PC-3 (cell line): Measurements from ENCODE around the gene RMDN2. TPM values are rescaled to one million over a fixed set of nuclear protein-coding genes. Genes with fewer than 3 reads are reported as not detected.

ENCODE experiments used
- ATAC-seq: fragments of 200-7000 bp; cut with Tn5 transposase; 2 replicates; pipeline ENCODE4 v1.9.1; 2020; ENCODE audit warnings: mild to moderate bottlenecking, moderate library complexity
- BruUV-seq: library from RNA; stranded (reverse); fragments of 400-500 nt; replicated peaks from 2 replicates; lab custom pipeline; 2021; lab: Mats Ljungman, UMichigan
- CTCF ChIA-PET: fragments of 300-600 bp; sonication (Branson Sonifier 250); formaldehyde crosslinking; loops from one replicate; lab custom pipeline; 2022; ENCODE audit warnings: antibody characterized with exemption; lab: Charles Lee
- POLR2A ChIA-PET: fragments of 300-600 bp; sonication (Branson Sonifier 250); formaldehyde crosslinking; loops from one replicate; lab custom pipeline; 2022; ENCODE audit warnings: antibody characterized with exemption; ENCODE audit not compliant: unreplicated experiment; lab: Charles Lee
- DNase-seq: peaks from one replicate; pipeline ENCODE4 v3.0.0-alpha.2; 2015
- H2AFZ ChIP-seq: fragments of 300-600 bp; sonication (generic); 2 replicates; pipeline ENCODE4 v1.6.0; 2016; ENCODE audit warnings: antibody characterized with exemption, low read length
- H3F3A ChIP-seq: fragments of 300-600 bp; sonication (generic); one replicate; pipeline ENCODE4 v1.6.0; 2017; ENCODE audit warnings: antibody characterized with exemption, low read length, control low read depth, mild to moderate bottlenecking; ENCODE audit not compliant: unreplicated experiment
- H3K27ac ChIP-seq: fragments of 300-600 bp; sonication (generic); 2 replicates; pipeline ENCODE4 v1.5.1; 2016; ENCODE audit warnings: mild to moderate bottlenecking, low read length
- H3K27me3 ChIP-seq: fragments of 300-600 bp; sonication (generic); 2 replicates; pipeline ENCODE4 v1.6.1; 2016; ENCODE audit warnings: low read length, mixed read lengths
- H3K36me3 ChIP-seq: fragments of 300-600 bp; sonication (generic); 2 replicates; pipeline ENCODE4 v1.6.1; 2016; ENCODE audit warnings: low read depth, mixed run types, low read length, mixed read lengths
- H3K4me1 ChIP-seq: fragments of 300-600 bp; sonication (generic); 2 replicates; pipeline ENCODE4 v1.5.1; 2016; ENCODE audit warnings: low read length; ENCODE audit not compliant: insufficient read depth
- H3K4me2 ChIP-seq: fragments of 300-600 bp; sonication (generic); 2 replicates; pipeline ENCODE4 v1.6.0; 2016; ENCODE audit warnings: low read length
- H3K4me3 ChIP-seq: fragments of 300-600 bp; sonication (generic); 2 replicates; pipeline ENCODE4 v1.5.1; 2016; ENCODE audit warnings: mild to moderate bottlenecking, low read length, mixed read lengths
- H3K79me2 ChIP-seq: fragments of 300-600 bp; sonication (generic); 2 replicates; pipeline ENCODE4 v1.6.1; 2017; ENCODE audit warnings: low read length, mixed read lengths
- H3K9ac ChIP-seq: fragments of 300-600 bp; sonication (generic); 2 replicates; pipeline ENCODE4 v1.6.0; 2016; ENCODE audit warnings: mild to moderate bottlenecking, low read length
- H3K9me2 ChIP-seq: fragments of 300-600 bp; sonication (generic); replicated peaks from 2 replicates; pipeline ENCODE4 v1.6.1; 2016; ENCODE audit warnings: mixed run types, low read length, mixed read lengths
- H3K9me3 ChIP-seq: fragments of 300-600 bp; sonication (generic); 2 replicates; pipeline ENCODE4 v1.6.1; 2016; ENCODE audit warnings: low read length, mixed read lengths
- H4K20me1 ChIP-seq: fragments of 300-600 bp; sonication (generic); 2 replicates; pipeline ENCODE4 v1.6.1; 2016; ENCODE audit warnings: low read length, mixed read lengths
- EZH2 ChIP-seq: fragments of 300-600 bp; sonication (generic); IDR thresholded peaks from one replicate; pipeline ENCODE4 v1.6.1; 2017; ENCODE audit warnings: antibody characterized with exemption, mild to moderate bottlenecking, low read length; ENCODE audit not compliant: unreplicated experiment
- EZH2phosphoT487 ChIP-seq: fragments of 300-600 bp; sonication (generic); IDR thresholded peaks from 2 replicates; pipeline ENCODE4 v1.6.1; 2018; ENCODE audit warnings: mild to moderate bottlenecking, antibody characterized with exemption, low read length, borderline replicate concordance
- intact Hi-C: fragments of 100-400 bp; cut with micrococcal nuclease; formaldehyde crosslinking; loops from 2 replicates; pipeline ENCODE4 v1.9.0; 2023
- total RNA-seq: library from RNA; depleted of rRNA; stranded (reverse); fragments of >200 nt; gene quantifications from 2 replicates; pipeline ENCODE4 v1.2.3, GENCODE V29; 2014
- TF ChIP-seq, protein P1 (sequence below): fragments of 300-600 bp; sonication (generic); conservative IDR thresholded peaks from 2 replicates; pipeline ENCODE4 v1.5.1; 2017; ENCODE audit warnings: antibody characterized with exemption, low read depth, mild to moderate bottlenecking, low read length

The RMDN2 gene
- total RNA-seq, 1 experiment from 2014 or later, result 2.6 TPM

DNA sequence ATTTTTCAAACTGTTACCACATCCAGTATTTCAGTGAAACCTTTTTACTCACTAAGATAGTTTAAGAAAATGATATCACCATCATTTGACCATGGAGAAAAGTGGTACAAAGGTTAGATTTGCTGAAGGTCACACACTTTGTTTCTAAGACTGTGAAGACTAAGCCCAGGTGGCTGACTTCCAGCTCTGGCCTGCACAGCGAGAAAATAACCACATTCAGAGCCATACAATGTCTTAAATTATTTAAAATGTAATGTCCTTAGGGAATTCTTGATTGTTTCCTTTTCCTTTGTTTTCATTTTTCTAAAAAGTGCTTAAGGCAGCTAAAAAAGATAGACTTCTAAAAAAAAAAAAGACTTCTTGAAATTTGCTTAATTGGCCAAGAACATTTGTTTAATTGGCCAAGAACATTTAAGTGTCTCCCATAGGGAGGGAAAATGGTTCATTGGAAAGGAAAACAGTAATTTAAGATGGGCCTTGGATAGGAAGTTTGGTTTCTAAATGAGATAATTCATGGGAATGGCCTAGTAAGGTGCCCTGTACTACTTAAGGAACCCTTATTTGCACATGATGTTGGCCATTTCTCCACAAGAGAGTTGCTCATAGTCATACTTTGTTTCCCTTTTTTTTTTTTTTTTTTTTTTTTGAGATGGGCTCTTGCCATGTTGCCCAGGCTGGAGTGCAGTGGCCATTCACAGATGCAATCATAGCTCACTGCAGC is 105.7 kb downstream of the RMDN2 start:
- no peak overlapping the region for H3K4me2 ChIP-seq

DNA sequence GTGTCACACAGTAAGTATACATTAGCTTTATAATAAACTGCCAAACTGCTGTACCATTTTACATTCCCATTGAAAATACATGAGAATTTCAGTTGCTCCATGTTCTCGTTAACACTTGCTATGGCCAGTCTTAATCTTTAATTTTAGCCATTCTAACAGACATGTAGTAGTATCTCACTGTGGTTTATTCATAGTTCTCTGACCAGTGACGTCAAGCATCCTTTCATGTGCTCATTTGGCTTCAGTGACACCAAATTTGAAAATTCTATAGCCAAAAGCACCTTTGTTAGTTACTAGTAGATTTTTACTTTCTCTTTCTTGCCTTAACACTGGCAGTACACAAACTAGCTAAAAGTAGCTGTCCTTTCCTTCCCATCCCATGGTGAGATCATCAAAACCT is 107.9 kb downstream of the RMDN2 start:
- H3K36me3 ChIP-seq, result no peaks in the 10 kb centered on the region
- H2AFZ ChIP-seq, result no peak overlapping the region
- intact Hi-C loops, result no loop called here
- ChIA-PET POLR2A (no interaction called here), CTCF (no interaction called here)
- H3K9me2 ChIP-seq, result no peaks in the 10 kb centered on the region
- no peak overlapping the region for H3K27ac ChIP-seq
- TF ChIP-seq, protein P1, sequence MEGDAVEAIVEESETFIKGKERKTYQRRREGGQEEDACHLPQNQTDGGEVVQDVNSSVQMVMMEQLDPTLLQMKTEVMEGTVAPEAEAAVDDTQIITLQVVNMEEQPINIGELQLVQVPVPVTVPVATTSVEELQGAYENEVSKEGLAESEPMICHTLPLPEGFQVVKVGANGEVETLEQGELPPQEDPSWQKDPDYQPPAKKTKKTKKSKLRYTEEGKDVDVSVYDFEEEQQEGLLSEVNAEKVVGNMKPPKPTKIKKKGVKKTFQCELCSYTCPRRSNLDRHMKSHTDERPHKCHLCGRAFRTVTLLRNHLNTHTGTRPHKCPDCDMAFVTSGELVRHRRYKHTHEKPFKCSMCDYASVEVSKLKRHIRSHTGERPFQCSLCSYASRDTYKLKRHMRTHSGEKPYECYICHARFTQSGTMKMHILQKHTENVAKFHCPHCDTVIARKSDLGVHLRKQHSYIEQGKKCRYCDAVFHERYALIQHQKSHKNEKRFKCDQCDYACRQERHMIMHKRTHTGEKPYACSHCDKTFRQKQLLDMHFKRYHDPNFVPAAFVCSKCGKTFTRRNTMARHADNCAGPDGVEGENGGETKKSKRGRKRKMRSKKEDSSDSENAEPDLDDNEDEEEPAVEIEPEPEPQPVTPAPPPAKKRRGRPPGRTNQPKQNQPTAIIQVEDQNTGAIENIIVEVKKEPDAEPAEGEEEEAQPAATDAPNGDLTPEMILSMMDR, result no peak
- TF ChIP-seq EZH2 (no peak), EZH2phosphoT487 (no peak)
- no peak for ATAC-seq
- no TSS peak for BruUV-seq
- no peaks in the 10 kb centered on the region for H3F3A ChIP-seq
- no peak overlapping the region for H3K9ac ChIP-seq
- no peaks in the 10 kb centered on the region for H3K79me2 ChIP-seq
- H3K9me3 ChIP-seq, result no peaks in the 10 kb centered on the region
- no peak for DNase-seq
- no peak overlapping the region for H3K4me2 ChIP-seq
- H4K20me1 ChIP-seq, result no peaks in the 10 kb centered on the region
- 0 out of 2 replicates have a peak, but pooled peaks cover 3% of the 10 kb centered on the region for H3K27me3 ChIP-seq
- no peaks in the 10 kb centered on the region for H3K4me1 ChIP-seq
- no peak overlapping the region for H3K4me3 ChIP-seq

More for the DNA sequence above, 105.7 kb downstream of the RMDN2 start:
- ChIA-PET POLR2A (no interaction called here), CTCF (no interaction called here)
- TF ChIP-seq EZH2 (no peak), EZH2phosphoT487 (no peak)
- TF ChIP-seq, protein P1, result no peak
- ATAC-seq (no peak), DNase-seq (no peak)
- H2AFZ ChIP-seq, result no peak overlapping the region
- intact Hi-C loops, result no loop called here
- H3K9ac ChIP-seq, result no peak overlapping the region
- no peaks in the 10 kb centered on the region for H3K79me2 ChIP-seq
- H4K20me1 ChIP-seq, result no peaks in the 10 kb centered on the region
- H3K4me3 ChIP-seq, result no peak overlapping the region
- no peaks in the 10 kb centered on the region for H3K36me3 ChIP-seq
- no peaks in the 10 kb centered on the region for H3K4me1 ChIP-seq
- H3K9me2 ChIP-seq, result no peaks in the 10 kb centered on the region
- 0 out of 2 replicates have a peak, but pooled peaks cover 3% of the 10 kb centered on the region for H3K27me3 ChIP-seq
- BruUV-seq, result no TSS peak
- H3K27ac ChIP-seq, result no peak overlapping the region
- no peaks in the 10 kb centered on the region for H3F3A ChIP-seq
- H3K9me3 ChIP-seq, result no peaks in the 10 kb centered on the region

DNA sequence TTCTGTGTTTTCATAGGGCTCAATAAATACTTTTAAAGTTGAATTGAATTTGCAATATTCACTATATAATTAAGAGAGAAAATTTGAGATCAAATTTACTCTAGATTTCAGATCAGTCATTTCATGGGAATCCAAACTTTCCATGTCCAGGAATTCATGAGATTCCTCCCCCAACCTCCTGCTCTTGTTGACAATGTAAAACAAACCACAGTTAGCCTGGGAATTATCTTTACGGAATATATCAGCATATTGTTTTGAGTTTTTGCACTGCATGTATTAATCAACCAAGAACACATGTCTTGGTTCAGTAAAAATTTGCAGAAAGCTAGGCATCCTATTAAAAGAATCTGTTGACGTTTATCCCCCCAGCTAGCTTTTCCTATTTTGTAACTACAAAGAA is 108.6 kb downstream of the RMDN2 start:
- ATAC-seq (no peak), DNase-seq (no peak)
- Histone ChIP-seq H4K20me1 (no peaks in the 10 kb centered on the region), H3K79me2 (no peaks in the 10 kb centered on the region), H3K27ac (no peak overlapping the region), H3K9ac (no peak overlapping the region), H3K27me3 (0 out of 2 replicates have a peak, but pooled peaks cover 3% of the 10 kb centered on the region), H3K4me1 (no peaks in the 10 kb centered on the region), H3K9me3 (no peaks in the 10 kb centered on the region), H3K4me2 (no peak overlapping the region), H3K36me3 (no peaks in the 10 kb centered on the region), H3K9me2 (no peaks in the 10 kb centered on the region), H3K4me3 (no peak overlapping the region), H3F3A (no peaks in the 10 kb centered on the region), H2AFZ (no peak overlapping the region)
- CTCF ChIA-PET, result no interaction called here
- intact Hi-C loops, result no loop called here
- no TSS peak for BruUV-seq
- POLR2A ChIA-PET, result no interaction called here
- no peak for TF ChIP-seq EZH2phosphoT487
- TF ChIP-seq, protein P1, result no peak
- TF ChIP-seq EZH2, result no peak
